ENCODE measurements around the gene TCF7L1.
"Not testable (repeated sequence)": the region's sequence is repeated elsewhere in the genome, so short reads cannot be mapped to it uniquely, and the experiment has no call there.

- TF ChIP-seq ZFP3 (CRISPR knock-in tag; IDR thresholded peaks at IDR 0.05); ZNF70 (CRISPR knock-in tag; IDR thresholded peaks at IDR 0.05); ZNF565 (CRISPR knock-in tag; conservative IDR thresholded peaks at IDR 0.05; ENCODE audit: low read depth); ZNF8 (CRISPR knock-in tag; IDR thresholded peaks at IDR 0.05): not testable (repeated sequence)
These were observed 78.4 kb downstream of the TCF7L1 start for GRCh38 chr2:85211606-85212005.

All from SK-N-SH treated with all-trans-retinoic acid at 6 μM for 48 hours (cell line).